RWPE2 (cell line): ENCODE data around the gene ALG1L2.
"Not testable (repeated sequence)": the region's sequence is repeated elsewhere in the genome, so short reads cannot be mapped to it uniquely, and the experiment has no call there.

Experiments used
- ATAC-seq: fragments of 200-7000 bp; cut with Tn5 transposase; 3 replicates; pipeline ENCODE4 v1.9.1; 2021; ENCODE audit warnings: low read depth
- DNase-seq: peaks from one replicate; pipeline ENCODE4 v3.0.0-alpha.2; 2020; ENCODE audit warnings: low spot score
- H3K27ac ChIP-seq: fragments of 450-650 bp; 2 replicates; pipeline ENCODE4 v1.5.1; 2017; ENCODE audit warnings: mild to moderate bottlenecking; ENCODE audit not compliant: poor library complexity, severe bottlenecking
- H3K27me3 ChIP-seq: fragments of 250-450 bp; sonication (Bioruptor Pico); 2 replicates; pipeline ENCODE4 v1.5.1; 2021; ENCODE audit warnings: mild to moderate bottlenecking, moderate library complexity; ENCODE audit not compliant: insufficient read depth, poor library complexity, severe bottlenecking
- H3K36me3 ChIP-seq: fragments of 250-450 bp; sonication (Bioruptor Pico); 2 replicates; pipeline ENCODE4 v1.5.1; 2020; ENCODE audit warnings: low read depth, mild to moderate bottlenecking, moderate library complexity
- H3K4me1 ChIP-seq: fragments of 250-450 bp; sonication (Bioruptor Pico); 2 replicates; pipeline ENCODE4 v1.5.1; 2021; ENCODE audit warnings: mild to moderate bottlenecking, moderate library complexity; ENCODE audit not compliant: insufficient read depth, poor library complexity, severe bottlenecking
- H3K4me3 ChIP-seq: fragments of 250-450 bp; sonication (Bioruptor Pico); 2 replicates; pipeline ENCODE4 v1.5.1; 2021; ENCODE audit warnings: mild to moderate bottlenecking, moderate library complexity; ENCODE audit not compliant: severe bottlenecking
- H3K9me3 ChIP-seq: fragments of 250-450 bp; sonication (Bioruptor Pico); 2 replicates; pipeline ENCODE4 v1.5.1; 2021; ENCODE audit warnings: mild to moderate bottlenecking, moderate library complexity; ENCODE audit not compliant: severe bottlenecking
- CTCF ChIP-seq: fragments of 450-650 bp; IDR thresholded peaks from one replicate; pipeline ENCODE4 v1.5.1; 2017; ENCODE audit warnings: mild to moderate bottlenecking, moderate library complexity; ENCODE audit not compliant: poor library complexity, severe bottlenecking

ALG1L2 gene

GRCh38 chr3:130084436-130084980 lies 2.9 kb downstream of the ALG1L2 start:
- no peak overlapping the region for H3K27ac ChIP-seq
- H3K36me3 ChIP-seq, result no peaks in the 10 kb centered on the region
- H3K9me3 ChIP-seq, result no peaks in the 10 kb centered on the region
- ATAC-seq (no peak), DNase-seq (no peak)
- TF ChIP-seq CTCF, result no peak
- no peaks in the 10 kb centered on the region for H3K4me1 ChIP-seq
- H3K4me3 ChIP-seq, result no peak overlapping the region
- no peaks in the 10 kb centered on the region for H3K27me3 ChIP-seq

GRCh38 chr3:130085881-130086280 lies 4.2 kb downstream of the ALG1L2 start:
- Histone ChIP-seq H3K4me1 (no peaks in the 10 kb centered on the region), H3K36me3 (no peaks in the 10 kb centered on the region), H3K9me3 (no peaks in the 10 kb centered on the region), H3K27ac (no peak overlapping the region), H3K27me3 (no peaks in the 10 kb centered on the region), H3K4me3 (no peak overlapping the region)
- ATAC-seq, result no peak
- no peak for TF ChIP-seq CTCF
- no peak for DNase-seq

- H3K4me1 ChIP-seq, result not testable (repeated sequence)
Measured at GRCh38 chr3:130086628-130087027, 5.0 kb downstream of the ALG1L2 start.

GRCh38 chr3:130088061-130088460 lies 6.4 kb downstream of the ALG1L2 start:
- ATAC-seq (no peak), DNase-seq (no peak)
- no peaks in the 10 kb centered on the region for H3K9me3 ChIP-seq
- no peaks in the 10 kb centered on the region for H3K27me3 ChIP-seq
- no peaks in the 10 kb centered on the region for H3K36me3 ChIP-seq
- H3K4me1 ChIP-seq, result no peaks in the 10 kb centered on the region
- no peak for TF ChIP-seq CTCF
- H3K4me3 ChIP-seq, result no peak overlapping the region
- H3K27ac ChIP-seq, result no peak overlapping the region

More at GRCh38 chr3:130086628-130087027, 5.0 kb downstream of the ALG1L2 start:
- H3K9me3 ChIP-seq, H3K27ac ChIP-seq, H3K4me3 ChIP-seq, H3K27me3 ChIP-seq, DNase-seq, H3K36me3 ChIP-seq, ATAC-seq: not testable (repeated sequence)

GRCh38 chr3:130090681-130091080 lies 9.1 kb downstream of the ALG1L2 start:
- H3K36me3 ChIP-seq, result not testable (repeated sequence)

GRCh38 chr3:130091958-130092357 lies 10.3 kb downstream of the ALG1L2 start:
- Histone ChIP-seq H3K9me3 (no peaks in the 10 kb centered on the region), H3K4me3 (no peak overlapping the region), H3K36me3 (no peaks in the 10 kb centered on the region), H3K27ac (no peak overlapping the region), H3K27me3 (no peaks in the 10 kb centered on the region), H3K4me1 (no peaks in the 10 kb centered on the region)
- no peak for ATAC-seq
- TF ChIP-seq CTCF, result no peak
- DNase-seq, result no peak

More at GRCh38 chr3:130090681-130091080, 9.1 kb downstream of the ALG1L2 start:
- H3K27me3 ChIP-seq, H3K4me3 ChIP-seq, H3K4me1 ChIP-seq, H3K9me3 ChIP-seq, H3K27ac ChIP-seq, DNase-seq, ATAC-seq: not testable (repeated sequence)
